Esophagus muscularis mucosa (tissue), 4 donors: Measurements from ENCODE around the gene NLRP3.

Source experiments
- EP300 ChIP-seq: sonication (generic); formaldehyde crosslinking; IDR thresholded peaks from one replicate; pipeline ENCODE4 v1.6.1; 2017; ENCODE audit warnings: antibody characterized with exemption
- POLR2A ChIP-seq: fragments of 450-650 bp; IDR thresholded peaks from one replicate; pipeline ENCODE4 v1.6.1; 2017; ENCODE audit warnings: antibody characterized with exemption, moderate library complexity, mild to moderate bottlenecking, low read depth
- POLR2AphosphoS5 ChIP-seq, 2 donors: sonication (generic); formaldehyde crosslinking; IDR thresholded peaks; one replicate each; pipeline ENCODE4 v1.6.1; 2017; ENCODE audit warnings: antibody characterized with exemption in 2 of 2
- TF ChIP-seq, protein P1 (sequence below), 3 experiments: fragments of 200-600 bp in 2 of 3; fragments of 450-650 bp in 1 of 3; sonication (generic) in 2 of 3; IDR thresholded peaks; one replicate each; pipeline ENCODE4 v1.5.1; 2017 to 2019; ENCODE audit warnings: antibody characterized with exemption in 3 of 3, mild to moderate bottlenecking in 2 of 3, moderate library complexity in 1 of 3

DNA sequence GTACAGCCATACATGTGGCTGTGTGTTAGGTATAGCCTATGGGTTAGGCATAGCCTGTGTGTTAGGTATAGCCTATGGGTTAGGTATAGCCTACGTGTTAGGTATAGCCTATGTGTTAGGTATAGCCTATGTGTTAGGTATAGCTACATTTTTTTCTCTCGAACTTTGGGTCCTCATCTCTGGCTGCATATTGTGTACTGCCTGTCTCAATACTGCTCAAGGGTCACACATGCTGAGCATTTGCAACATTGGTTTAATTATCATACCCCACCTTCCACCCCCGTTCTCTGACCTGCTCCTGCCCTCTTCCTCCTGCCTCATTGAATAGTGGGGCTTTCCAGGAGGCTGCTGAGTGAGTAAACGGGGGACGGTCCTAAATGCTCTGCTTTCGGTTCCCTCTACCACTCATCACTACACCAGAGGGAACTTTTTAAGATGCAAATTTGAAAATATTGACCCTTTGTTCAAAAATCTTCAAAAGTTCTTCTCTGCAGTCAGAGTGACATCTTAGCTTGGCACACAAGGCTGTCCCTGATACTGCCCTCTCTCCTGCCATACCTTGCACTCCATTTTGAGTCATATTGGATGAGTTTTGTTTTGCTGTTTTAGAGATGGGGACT lies 24.1 kb downstream of the NLRP3 start:
- TF ChIP-seq, protein P1, sequence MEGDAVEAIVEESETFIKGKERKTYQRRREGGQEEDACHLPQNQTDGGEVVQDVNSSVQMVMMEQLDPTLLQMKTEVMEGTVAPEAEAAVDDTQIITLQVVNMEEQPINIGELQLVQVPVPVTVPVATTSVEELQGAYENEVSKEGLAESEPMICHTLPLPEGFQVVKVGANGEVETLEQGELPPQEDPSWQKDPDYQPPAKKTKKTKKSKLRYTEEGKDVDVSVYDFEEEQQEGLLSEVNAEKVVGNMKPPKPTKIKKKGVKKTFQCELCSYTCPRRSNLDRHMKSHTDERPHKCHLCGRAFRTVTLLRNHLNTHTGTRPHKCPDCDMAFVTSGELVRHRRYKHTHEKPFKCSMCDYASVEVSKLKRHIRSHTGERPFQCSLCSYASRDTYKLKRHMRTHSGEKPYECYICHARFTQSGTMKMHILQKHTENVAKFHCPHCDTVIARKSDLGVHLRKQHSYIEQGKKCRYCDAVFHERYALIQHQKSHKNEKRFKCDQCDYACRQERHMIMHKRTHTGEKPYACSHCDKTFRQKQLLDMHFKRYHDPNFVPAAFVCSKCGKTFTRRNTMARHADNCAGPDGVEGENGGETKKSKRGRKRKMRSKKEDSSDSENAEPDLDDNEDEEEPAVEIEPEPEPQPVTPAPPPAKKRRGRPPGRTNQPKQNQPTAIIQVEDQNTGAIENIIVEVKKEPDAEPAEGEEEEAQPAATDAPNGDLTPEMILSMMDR (IDR thresholded peaks at IDR 0.05) = no peak
- TF ChIP-seq POLR2A (no peak), EP300 (no peak), POLR2AphosphoS5 (IDR thresholded peaks at IDR 0.05) (no peak)
